Measurements from ENCODE around the gene LINC01488. TPM values are rescaled to one million over a fixed set of nuclear protein-coding genes. Genes with fewer than 3 reads are reported as not detected.

LINC01488 gene
- total and polyA plus RNA-seq, 2 donors from 2014 or later: not detected

DNA sequence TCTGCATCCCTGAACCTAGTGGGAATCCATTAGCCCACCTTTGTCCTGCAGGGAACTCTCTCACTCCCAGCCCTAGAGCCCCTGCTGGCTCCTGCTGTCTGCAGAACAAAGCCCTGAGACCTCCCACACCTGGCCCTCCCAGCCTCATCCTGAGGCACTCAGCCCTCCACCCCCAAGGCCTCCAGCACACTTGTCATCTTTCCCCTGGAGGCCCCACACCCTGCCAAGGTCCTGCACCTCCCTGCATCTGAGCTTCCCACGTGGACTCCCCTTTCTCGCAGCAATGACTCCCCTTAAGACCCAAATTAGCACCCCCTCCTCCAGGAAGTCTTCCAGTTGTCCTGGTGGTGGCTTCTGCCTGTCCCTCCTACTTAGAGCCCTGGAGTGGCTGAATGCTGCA is 42.3 kb upstream of the LINC01488 start:
- TF ChIP-seq, protein P1, sequence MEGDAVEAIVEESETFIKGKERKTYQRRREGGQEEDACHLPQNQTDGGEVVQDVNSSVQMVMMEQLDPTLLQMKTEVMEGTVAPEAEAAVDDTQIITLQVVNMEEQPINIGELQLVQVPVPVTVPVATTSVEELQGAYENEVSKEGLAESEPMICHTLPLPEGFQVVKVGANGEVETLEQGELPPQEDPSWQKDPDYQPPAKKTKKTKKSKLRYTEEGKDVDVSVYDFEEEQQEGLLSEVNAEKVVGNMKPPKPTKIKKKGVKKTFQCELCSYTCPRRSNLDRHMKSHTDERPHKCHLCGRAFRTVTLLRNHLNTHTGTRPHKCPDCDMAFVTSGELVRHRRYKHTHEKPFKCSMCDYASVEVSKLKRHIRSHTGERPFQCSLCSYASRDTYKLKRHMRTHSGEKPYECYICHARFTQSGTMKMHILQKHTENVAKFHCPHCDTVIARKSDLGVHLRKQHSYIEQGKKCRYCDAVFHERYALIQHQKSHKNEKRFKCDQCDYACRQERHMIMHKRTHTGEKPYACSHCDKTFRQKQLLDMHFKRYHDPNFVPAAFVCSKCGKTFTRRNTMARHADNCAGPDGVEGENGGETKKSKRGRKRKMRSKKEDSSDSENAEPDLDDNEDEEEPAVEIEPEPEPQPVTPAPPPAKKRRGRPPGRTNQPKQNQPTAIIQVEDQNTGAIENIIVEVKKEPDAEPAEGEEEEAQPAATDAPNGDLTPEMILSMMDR (IDR thresholded peaks at IDR 0.05; ENCODE audit: borderline replicate concordance, extremely low read depth, insufficient read depth): no peak
- H3K4me1 ChIP-seq (ENCODE audit: control insufficient read depth in 2 of 3, insufficient read depth in 2 of 3, low read depth in 1 of 3, low read length in 3 of 3): peaks cover 0 to 21% (median 17%) of the 10 kb centered on the region in 3 donors
- no peak overlapping the region for H3K4me3 ChIP-seq (ENCODE audit: low read length in 3 of 3)
- peak in 2 of 5 donors; percentile 35 to 45 for DNase-seq
- no peaks in the 10 kb centered on the region for H3K36me3 ChIP-seq (ENCODE audit: control insufficient read depth in 2 of 3, insufficient read depth in 3 of 3, low read length in 3 of 3)
- no peak overlapping the region for H3K27ac ChIP-seq (ENCODE audit: low read depth in 2 of 2, low read length in 2 of 2)
- no peak for FAIRE-seq
- intact Hi-C loops (cut with DNase I): no loop called here
- no peaks in the 10 kb centered on the region for H3K9me3 ChIP-seq (ENCODE audit: control insufficient read depth in 2 of 3, insufficient read depth in 1 of 3, low read length in 3 of 3)
- no peaks in the 10 kb centered on the region for H3K27me3 ChIP-seq (ENCODE audit: control insufficient read depth, insufficient read depth, low read length)
- H3K9ac ChIP-seq (ENCODE audit: low read length in 3 of 3): no peak overlapping the region

DNA sequence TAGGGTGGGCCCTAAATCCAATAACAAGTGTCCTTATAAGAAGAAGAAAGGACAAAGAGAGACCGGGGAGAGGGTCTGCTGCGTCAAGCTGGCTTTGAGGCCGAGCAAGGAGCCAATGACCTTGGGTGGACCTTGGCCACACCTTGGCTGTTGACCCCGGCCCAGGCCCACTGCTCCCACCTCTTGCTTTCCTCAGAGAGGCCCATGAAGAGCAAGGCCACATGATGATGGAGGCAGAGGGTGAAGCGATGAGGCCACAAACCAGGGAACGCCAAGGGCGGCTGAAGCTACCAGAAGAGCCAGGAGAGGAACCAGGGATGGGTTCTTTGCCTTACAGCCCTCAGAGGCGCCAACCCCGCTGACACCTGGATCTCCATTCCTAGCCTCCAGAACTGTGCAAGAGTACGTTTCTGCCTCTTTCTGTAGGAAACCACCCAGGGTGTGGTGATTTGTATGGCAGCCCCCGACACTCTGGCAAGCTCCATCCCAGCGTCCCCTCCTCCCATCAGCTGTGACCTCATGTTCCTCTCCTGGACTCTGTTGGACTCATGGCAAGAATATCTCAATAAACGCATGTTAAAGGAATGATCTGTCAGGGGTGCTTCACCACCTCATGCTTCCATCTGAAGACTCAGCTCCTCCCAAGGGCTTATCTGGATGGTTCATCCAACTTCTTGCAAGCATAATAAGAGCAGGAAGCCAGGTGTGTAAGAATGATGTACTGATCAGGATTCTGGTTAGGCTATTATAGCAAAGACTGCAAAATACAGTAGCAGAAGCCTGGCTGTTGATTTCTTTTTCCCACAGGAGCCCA is 41.6 kb upstream of the LINC01488 start:
- intact Hi-C loops (cut with DNase I): no loop called here

DNA sequence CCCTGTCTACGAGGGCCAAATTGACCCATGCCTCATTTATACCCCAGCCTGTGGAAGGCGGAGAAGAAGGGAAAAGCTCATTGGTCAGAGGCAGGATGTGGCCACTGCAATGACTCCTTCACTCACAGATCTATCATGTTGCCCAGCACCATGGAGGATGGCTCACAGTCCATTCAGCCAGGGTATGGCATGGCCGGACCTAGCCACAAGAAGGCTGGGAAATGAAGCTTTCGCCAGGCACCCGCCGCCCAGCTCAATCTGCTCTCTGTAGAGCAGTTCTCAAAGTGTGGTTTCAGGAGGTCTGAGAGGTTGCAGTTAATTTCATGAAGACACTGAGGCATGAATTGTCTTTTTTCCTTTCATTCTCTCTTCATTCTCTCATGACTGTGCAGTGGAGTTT is 40.6 kb upstream of the LINC01488 start:
- H3K9ac ChIP-seq (ENCODE audit: low read length in 3 of 3): no peak overlapping the region
- peaks cover 0 to 21% (median 20%) of the 10 kb centered on the region in 3 donors for H3K4me1 ChIP-seq (ENCODE audit: control insufficient read depth in 2 of 3, insufficient read depth in 2 of 3, low read depth in 1 of 3, low read length in 3 of 3)
- H3K27ac ChIP-seq (ENCODE audit: low read depth in 2 of 2, low read length in 2 of 2): no peak overlapping the region
- intact Hi-C loops (cut with DNase I): no loop called here
- FAIRE-seq: no peak
- no peak overlapping the region for H3K4me3 ChIP-seq (ENCODE audit: low read length in 3 of 3)
- TF ChIP-seq, protein P1 (IDR thresholded peaks at IDR 0.05; ENCODE audit: borderline replicate concordance, extremely low read depth, insufficient read depth): no peak
- H3K27me3 ChIP-seq (ENCODE audit: control insufficient read depth, insufficient read depth, low read length): no peaks in the 10 kb centered on the region
- no peaks in the 10 kb centered on the region for H3K9me3 ChIP-seq (ENCODE audit: control insufficient read depth in 2 of 3, insufficient read depth in 1 of 3, low read length in 3 of 3)
- H3K36me3 ChIP-seq (ENCODE audit: control insufficient read depth in 2 of 3, insufficient read depth in 3 of 3, low read length in 3 of 3): no peaks in the 10 kb centered on the region
- DNase-seq: peak in 2 of 5 donors; percentile 25 to 36

More for the DNA sequence above, 41.6 kb upstream of the LINC01488 start:
- Histone ChIP-seq H3K9ac (ENCODE audit: low read length in 3 of 3) (no peak overlapping the region), H3K27ac (ENCODE audit: low read depth in 2 of 2, low read length in 2 of 2) (no peak overlapping the region), H3K4me3 (ENCODE audit: low read length in 3 of 3) (no peak overlapping the region), H3K9me3 (ENCODE audit: control insufficient read depth in 2 of 3, insufficient read depth in 1 of 3, low read length in 3 of 3) (no peaks in the 10 kb centered on the region), H3K27me3 (ENCODE audit: control insufficient read depth, insufficient read depth, low read length) (no peaks in the 10 kb centered on the region), H3K36me3 (ENCODE audit: control insufficient read depth in 2 of 3, insufficient read depth in 3 of 3, low read length in 3 of 3) (no peaks in the 10 kb centered on the region), H3K4me1 (ENCODE audit: control insufficient read depth in 2 of 3, insufficient read depth in 2 of 3, low read depth in 1 of 3, low read length in 3 of 3) (peaks cover 0 to 23% (median 20%) of the 10 kb centered on the region in 3 donors)
- TF ChIP-seq, protein P1 (IDR thresholded peaks at IDR 0.05; ENCODE audit: borderline replicate concordance, extremely low read depth, insufficient read depth): no peak
- FAIRE-seq: no peak
- peak in 2 of 5 donors; percentile 27 to 48 for DNase-seq
